HEK293T (cell line): Measurements from ENCODE around the gene GPBP1.

Experiments used
- CTCF ChIA-PET: fragments of 350-600 bp; formaldehyde crosslinking; extraction: SDS; loops from one replicate; lab custom pipeline; 2021; ENCODE audit warnings: antibody characterized with exemption, inconsistent platforms; lab: Yijun Ruan, JAX
- POLR2A ChIA-PET: fragments of 350-600 bp; formaldehyde crosslinking; extraction: SDS; loops from one replicate; lab custom pipeline; 2020; ENCODE audit warnings: antibody characterized with exemption, inconsistent platforms; lab: Yijun Ruan, JAX
- DNase-seq: peaks from one replicate; pipeline ENCODE4 v3.0.0; 2012; ENCODE audit warnings: mixed read lengths; ENCODE audit errors: extremely low spot score
- ARNT ChIP-seq: fragments of 450-650 bp; IDR thresholded peaks from 2 replicates; pipeline ENCODE4 v1.6.1; 2017; ENCODE audit warnings: mild to moderate bottlenecking
- BHLHE40 ChIP-seq: fragments of 450-650 bp; IDR thresholded peaks from 2 replicates; pipeline ENCODE4 v1.6.1; 2016; ENCODE audit warnings: mild to moderate bottlenecking, moderate library complexity, borderline replicate concordance
- CTBP1 ChIP-seq: fragments of 450-650 bp; IDR thresholded peaks from 2 replicates; pipeline ENCODE4 v1.6.1; 2016; ENCODE audit warnings: borderline replicate concordance
- ELF4 ChIP-seq: fragments of 450-650 bp; IDR thresholded peaks from 2 replicates; pipeline ENCODE4 v1.6.1; 2017; ENCODE audit warnings: antibody characterized with exemption
- FOXA1 ChIP-seq: fragments of 450-650 bp; IDR thresholded peaks from 2 replicates; pipeline ENCODE4 v1.6.1; 2016; ENCODE audit warnings: mild to moderate bottlenecking
- FOXK2 ChIP-seq: fragments of 450-650 bp; IDR thresholded peaks from 2 replicates; pipeline ENCODE4 v1.6.1; 2016; ENCODE audit warnings: mild to moderate bottlenecking
- FOXM1 ChIP-seq: fragments of 450-650 bp; IDR thresholded peaks from 2 replicates; pipeline ENCODE4 v1.6.1; 2017; ENCODE audit warnings: mild to moderate bottlenecking, borderline replicate concordance
- HDGF ChIP-seq: fragments of 450-650 bp; IDR thresholded peaks from 2 replicates; pipeline ENCODE4 v1.6.1; 2017; ENCODE audit warnings: antibody characterized with exemption, borderline replicate concordance
- L3MBTL2 ChIP-seq: fragments of 450-650 bp; conservative IDR thresholded peaks from 2 replicates; pipeline ENCODE4 v1.6.1; 2016; ENCODE audit warnings: mild to moderate bottlenecking
- LEF1 ChIP-seq: fragments of 450-650 bp; IDR thresholded peaks from 2 replicates; pipeline ENCODE4 v1.6.1; 2017; ENCODE audit warnings: mild to moderate bottlenecking, borderline replicate concordance
- NFRKB ChIP-seq: fragments of 450-650 bp; IDR thresholded peaks from 2 replicates; pipeline ENCODE4 v1.6.1; 2016; ENCODE audit warnings: mild to moderate bottlenecking, moderate library complexity
- SP1 ChIP-seq: fragments of 450-650 bp; IDR thresholded peaks from 2 replicates; pipeline ENCODE4 v1.6.1; 2017
- SUZ12 ChIP-seq: fragments of 450-650 bp; IDR thresholded peaks from 2 replicates; pipeline ENCODE4 v1.6.1; 2016; ENCODE audit warnings: mild to moderate bottlenecking
- TARDBP ChIP-seq: fragments of 450-650 bp; IDR thresholded peaks from 2 replicates; pipeline ENCODE4 v1.6.1; 2016
- ZNF384 ChIP-seq: fragments of 450-650 bp; IDR thresholded peaks from 2 replicates; pipeline ENCODE4 v1.6.1; 2016
- TF ChIP-seq, protein P1 (sequence below): fragments of 450-650 bp; IDR thresholded peaks from 2 replicates; pipeline ENCODE4 v1.6.1; 2016

The GPBP1 gene

DNA sequence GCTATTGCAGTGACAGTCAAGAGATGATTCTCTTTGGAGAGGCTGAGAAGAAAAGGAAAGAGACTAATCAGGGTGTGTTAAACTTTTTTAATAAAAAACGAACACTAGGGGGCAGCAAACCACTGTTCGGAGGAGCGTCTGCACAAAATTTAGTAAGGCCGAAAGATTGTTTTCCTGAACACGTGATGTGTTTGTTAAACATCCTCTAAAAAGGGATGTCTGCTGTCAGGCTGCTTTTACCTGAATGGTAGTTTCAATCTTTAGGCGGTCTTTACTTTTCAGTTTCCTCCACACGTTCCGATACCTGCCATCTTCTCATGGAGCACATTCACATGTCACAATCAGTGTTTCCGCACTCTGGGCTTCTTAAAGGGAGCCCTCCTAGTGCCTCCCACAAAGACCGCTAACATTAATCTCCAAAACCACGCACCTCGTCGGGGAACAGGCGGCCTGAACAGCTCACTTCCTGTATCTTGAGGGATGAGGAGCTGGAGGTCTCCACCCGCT is 125.2 kb downstream of the GPBP1 start:
- DNase-seq, result peak; percentile 57
- no peak for TF ChIP-seq CTBP1
- no peak for TF ChIP-seq FOXA1
- no peak for TF ChIP-seq SUZ12
- no peak for TF ChIP-seq SP1
- TF ChIP-seq TARDBP, result no peak
- no peak for TF ChIP-seq FOXM1
- no peak for TF ChIP-seq L3MBTL2
- TF ChIP-seq BHLHE40, result no peak
- no peak for TF ChIP-seq LEF1
- no peak for TF ChIP-seq ARNT
- no peak for TF ChIP-seq ZNF384
- no peak for TF ChIP-seq HDGF
- TF ChIP-seq, protein P1, sequence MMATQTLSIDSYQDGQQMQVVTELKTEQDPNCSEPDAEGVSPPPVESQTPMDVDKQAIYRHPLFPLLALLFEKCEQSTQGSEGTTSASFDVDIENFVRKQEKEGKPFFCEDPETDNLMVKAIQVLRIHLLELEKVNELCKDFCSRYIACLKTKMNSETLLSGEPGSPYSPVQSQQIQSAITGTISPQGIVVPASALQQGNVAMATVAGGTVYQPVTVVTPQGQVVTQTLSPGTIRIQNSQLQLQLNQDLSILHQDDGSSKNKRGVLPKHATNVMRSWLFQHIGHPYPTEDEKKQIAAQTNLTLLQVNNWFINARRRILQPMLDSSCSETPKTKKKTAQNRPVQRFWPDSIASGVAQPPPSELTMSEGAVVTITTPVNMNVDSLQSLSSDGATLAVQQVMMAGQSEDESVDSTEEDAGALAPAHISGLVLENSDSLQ, result no peak
- no peak for TF ChIP-seq ELF4
- no peak for TF ChIP-seq NFRKB
- POLR2A ChIA-PET, result no interaction called here
- CTCF ChIA-PET, result interaction anchor here (0.7 to 1.9 kb wide), 5 partner anchors 13 to 1162 kb away, joined by 3 to 8 read pairs (median 6); no protein-coding TSS in a partner anchor

DNA sequence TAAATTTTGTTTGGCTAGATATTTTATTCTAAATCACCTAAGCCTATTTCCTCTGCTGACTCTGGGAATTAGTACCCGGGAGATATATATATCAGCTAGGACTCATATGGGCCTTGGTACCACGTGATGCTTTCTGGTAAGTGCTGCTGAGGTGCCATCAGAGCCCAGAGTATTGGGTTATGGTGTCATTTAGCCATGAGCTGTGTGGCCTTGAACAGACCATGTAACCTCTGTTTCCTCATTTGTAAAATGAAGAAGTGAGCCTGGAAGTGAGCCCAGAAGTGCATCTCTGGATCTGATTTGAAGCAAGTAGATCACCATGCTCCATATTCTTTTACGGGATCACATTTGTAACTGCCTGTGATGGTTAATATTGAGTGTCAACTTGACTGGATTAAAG is 126.1 kb downstream of the GPBP1 start:
- CTCF ChIA-PET, result interaction anchor here (1.1 kb wide), 1 partner anchor 157 kb away, joined by 3 read pairs; no protein-coding TSS in a partner anchor
- TF ChIP-seq ZNF384, result no peak
- TF ChIP-seq SUZ12, result no peak
- TF ChIP-seq ELF4, result no peak
- TF ChIP-seq SP1, result no peak
- TF ChIP-seq L3MBTL2, result no peak
- no peak for TF ChIP-seq LEF1
- TF ChIP-seq, protein P1, result no peak
- TF ChIP-seq TARDBP, result no peak
- TF ChIP-seq HDGF, result no peak
- no peak for TF ChIP-seq FOXM1
- TF ChIP-seq CTBP1, result no peak
- TF ChIP-seq FOXA1, result no peak
- no peak for TF ChIP-seq FOXK2
- TF ChIP-seq BHLHE40, result no peak
- no peak for TF ChIP-seq NFRKB
- TF ChIP-seq ARNT, result no peak
- POLR2A ChIA-PET, result no interaction called here
- no peak for DNase-seq

DNA sequence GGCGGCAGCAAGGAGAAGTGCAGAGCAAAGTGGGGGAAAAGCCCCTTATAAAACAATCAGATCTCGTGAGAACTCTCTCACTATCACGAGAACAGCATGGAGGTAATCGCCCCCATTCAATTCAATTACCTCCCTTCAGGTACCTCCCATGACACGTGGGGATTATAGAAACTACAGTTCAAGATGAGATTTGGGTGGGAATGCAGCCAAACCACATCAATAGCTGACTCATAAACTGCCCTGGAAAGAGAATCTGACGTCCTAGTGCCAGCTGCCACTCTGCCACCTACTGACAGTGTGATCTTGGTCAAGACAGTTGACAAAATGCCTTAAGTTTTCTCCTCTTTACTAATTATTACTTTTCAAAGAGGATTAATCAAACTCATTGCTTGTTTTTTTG is 128.3 kb downstream of the GPBP1 start:
- ChIA-PET CTCF (interaction anchor here (0.7 kb wide), 1 partner anchor 198 kb away, joined by 3 read pairs; no protein-coding TSS in a partner anchor), POLR2A (no interaction called here)
- DNase-seq, result no peak
- no peak for TF ChIP-seq HDGF

DNA sequence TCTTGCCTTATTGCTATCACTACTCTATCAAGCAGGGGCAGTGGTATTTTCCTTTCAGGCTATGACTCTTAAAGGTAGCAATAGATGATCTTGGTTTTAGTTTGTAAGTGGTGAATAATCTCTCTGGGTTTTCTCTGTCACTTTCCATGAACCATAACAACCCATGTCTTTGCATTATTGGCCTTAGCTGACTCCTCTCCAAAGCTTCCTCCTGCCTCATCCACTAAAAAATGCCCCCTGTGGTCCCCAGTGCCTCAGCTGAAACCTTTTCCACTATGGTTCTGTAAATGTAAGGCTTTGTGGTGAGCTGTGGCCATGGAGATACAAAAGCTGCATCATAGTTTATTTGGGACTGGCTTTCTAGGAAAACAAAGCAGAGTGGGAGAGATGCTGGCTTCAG is 128.8 kb downstream of the GPBP1 start:
- CTCF ChIA-PET, result interaction anchor here (0.7 to 1.1 kb wide), 2 partner anchors 36 to 198 kb away, joined by 3 read pairs; no protein-coding TSS in a partner anchor
- POLR2A ChIA-PET, result no interaction called here
- TF ChIP-seq TARDBP (no peak), SP1 (no peak), FOXM1 (no peak), FOXK2 (no peak), ZNF384 (no peak), NFRKB (no peak), CTBP1 (no peak), L3MBTL2 (no peak), ARNT (no peak), SUZ12 (no peak), BHLHE40 (no peak), LEF1 (no peak), ELF4 (no peak), FOXA1 (no peak)
- TF ChIP-seq, protein P1, result no peak
- no peak for DNase-seq

DNA sequence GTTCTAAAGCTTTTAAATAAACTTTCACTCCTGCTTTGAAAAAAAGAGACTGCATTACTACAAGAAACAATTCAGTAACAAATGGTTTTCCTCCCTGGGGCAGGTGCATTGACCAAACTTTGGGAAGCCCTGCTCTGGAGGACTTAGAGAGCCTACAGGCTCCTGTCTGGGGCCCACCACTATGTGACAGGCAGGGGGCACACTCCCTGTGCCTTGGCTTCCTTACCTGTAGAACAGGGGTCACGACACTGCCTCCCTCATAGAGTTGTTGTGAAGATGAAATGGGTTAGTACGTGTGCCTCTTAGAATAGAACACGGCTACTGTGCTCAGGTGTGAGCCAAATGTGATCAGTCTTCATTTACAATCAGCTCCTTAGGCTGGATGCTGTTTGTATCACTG is 130.1 kb downstream of the GPBP1 start:
- POLR2A ChIA-PET, result no interaction called here
- TF ChIP-seq ARNT (no peak), SUZ12 (no peak), TARDBP (no peak), FOXK2 (no peak), ELF4 (no peak), FOXA1 (no peak), HDGF (no peak), SP1 (no peak), LEF1 (no peak), BHLHE40 (no peak), NFRKB (no peak), L3MBTL2 (no peak), CTBP1 (no peak), FOXM1 (no peak), ZNF384 (no peak)
- TF ChIP-seq, protein P1, result no peak
- DNase-seq, result no peak
- CTCF ChIA-PET, result interaction anchor here (0.6 to 1.1 kb wide), 3 partner anchors 35 to 941 kb away, joined by 3 read pairs; no protein-coding TSS in a partner anchor
